ENCODE measurements around the gene RPL22L1.

- TF ChIP-seq, protein P1, sequence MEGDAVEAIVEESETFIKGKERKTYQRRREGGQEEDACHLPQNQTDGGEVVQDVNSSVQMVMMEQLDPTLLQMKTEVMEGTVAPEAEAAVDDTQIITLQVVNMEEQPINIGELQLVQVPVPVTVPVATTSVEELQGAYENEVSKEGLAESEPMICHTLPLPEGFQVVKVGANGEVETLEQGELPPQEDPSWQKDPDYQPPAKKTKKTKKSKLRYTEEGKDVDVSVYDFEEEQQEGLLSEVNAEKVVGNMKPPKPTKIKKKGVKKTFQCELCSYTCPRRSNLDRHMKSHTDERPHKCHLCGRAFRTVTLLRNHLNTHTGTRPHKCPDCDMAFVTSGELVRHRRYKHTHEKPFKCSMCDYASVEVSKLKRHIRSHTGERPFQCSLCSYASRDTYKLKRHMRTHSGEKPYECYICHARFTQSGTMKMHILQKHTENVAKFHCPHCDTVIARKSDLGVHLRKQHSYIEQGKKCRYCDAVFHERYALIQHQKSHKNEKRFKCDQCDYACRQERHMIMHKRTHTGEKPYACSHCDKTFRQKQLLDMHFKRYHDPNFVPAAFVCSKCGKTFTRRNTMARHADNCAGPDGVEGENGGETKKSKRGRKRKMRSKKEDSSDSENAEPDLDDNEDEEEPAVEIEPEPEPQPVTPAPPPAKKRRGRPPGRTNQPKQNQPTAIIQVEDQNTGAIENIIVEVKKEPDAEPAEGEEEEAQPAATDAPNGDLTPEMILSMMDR (conservative IDR thresholded peaks at IDR 0.05; ENCODE audit: low read depth, low read length) = no peak
- no peak for TF ChIP-seq EZH2 (IDR thresholded peaks at IDR 0.05; ENCODE audit: borderline replicate concordance, low read depth, low read length, poor library complexity, severe bottlenecking)
These were observed 43.9 kb downstream of the RPL22L1 start for GRCh38 chr3:170826047-170826446.
